Naive B cell (primary cell): ENCODE results near the gene ZNF37A. TPM values are rescaled to one million over a fixed set of nuclear protein-coding genes. Genes with fewer than 3 reads are reported as not detected.

Source experiments
- ATAC-seq, 2 donors: fragments of 150-1000 bp; cut with Tn5 transposase; 2 replicates each; pipeline ENCODE4 v1.10.0; 2021; ENCODE audit warnings: low read depth in 2 of 2, mild to moderate bottlenecking in 2 of 2, moderate library complexity in 2 of 2
- DNase-seq: peaks from one replicate; pipeline ENCODE4 v3.0.0; 2022
- H3K27ac Mint-ChIP-seq, 6 donors: one replicate each; pipeline ENCODE4 v1.8.0; 2020 to 2022; ENCODE audit warnings: mild to moderate bottlenecking in 6 of 6, mixed read lengths in 6 of 6, moderate library complexity in 5 of 6, inconsistent platforms in 2 of 6
- H3K27me3 Mint-ChIP-seq, 3 donors: one replicate each; pipeline ENCODE4 v1.8.0; 2021 to 2022; ENCODE audit warnings: mixed read lengths in 3 of 3, mild to moderate bottlenecking in 1 of 3
- H3K36me3 Mint-ChIP-seq, 2 donors: one replicate each; pipeline ENCODE4 v1.8.0; 2020 to 2022; ENCODE audit warnings: mixed read lengths in 2 of 2, inconsistent platforms in 1 of 2, mild to moderate bottlenecking in 1 of 2
- H3K4me1 Mint-ChIP-seq, 3 donors: one replicate each; pipeline ENCODE4 v1.8.0; 2020 to 2022; ENCODE audit warnings: mixed read lengths in 3 of 3, inconsistent platforms in 1 of 3, mild to moderate bottlenecking in 1 of 3, moderate library complexity in 1 of 3
- H3K4me3 Mint-ChIP-seq, 8 donors: one replicate each; pipeline ENCODE4 v1.8.0; 2020 to 2022; ENCODE audit warnings: mild to moderate bottlenecking in 8 of 8, mixed read lengths in 8 of 8, moderate library complexity in 8 of 8, inconsistent platforms in 2 of 8
- H3K9me3 Mint-ChIP-seq, 7 donors: one replicate each; pipeline ENCODE4 v1.8.0; 2020 to 2022; ENCODE audit warnings: mixed read lengths in 7 of 7, mild to moderate bottlenecking in 5 of 7, inconsistent platforms in 2 of 7, moderate library complexity in 1 of 7
- polyA plus RNA-seq, 6 donors: library from polyadenylated mRNA; unstranded; fragments of 300-500 nt; fragmentation: Illumina TruSeq; gene quantifications; one replicate each; pipeline ENCODE4 v1.2.3, GENCODE V29; 2021; ENCODE audit warnings: low read depth in 6 of 6

The ZNF37A gene
- polyA plus RNA-seq, 6 donors from 2014 or later: 2.3 to 5.0 (median 4.0) TPM

DNA sequence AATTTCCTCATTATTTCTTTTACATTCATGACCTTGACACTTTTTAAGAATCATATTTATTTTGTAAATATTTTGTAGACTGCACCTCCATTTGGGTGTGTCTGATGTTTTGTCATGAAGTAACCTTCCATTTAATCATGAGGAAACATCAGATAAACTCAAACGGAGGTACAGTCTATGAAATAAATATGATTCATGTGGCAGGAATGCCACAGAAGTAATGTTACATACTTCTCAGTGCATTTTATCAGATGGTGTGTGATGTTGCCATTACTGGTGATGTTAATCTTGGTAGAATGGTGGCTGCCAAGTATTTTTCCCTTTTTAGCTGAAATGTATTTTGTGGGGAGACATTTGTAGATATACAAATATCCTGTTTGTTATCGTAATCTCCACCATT, 64.9 kb downstream of the ZNF37A start:
- Mint-ChIP-seq H3K27ac (no peak overlapping the region), H3K4me1 (no peaks in the 10 kb centered on the region), H3K36me3 (peaks cover 0 to 7% of the 10 kb centered on the region in 2 donors), H3K4me3 (no peak overlapping the region), H3K27me3 (peaks cover 0 to 4% (median 0%) of the 10 kb centered on the region in 3 donors), H3K9me3 (peaks cover 6 to 39% (median 33%) of the 10 kb centered on the region in 7 donors)
- ATAC-seq: no peak
- no peak for DNase-seq

DNA sequence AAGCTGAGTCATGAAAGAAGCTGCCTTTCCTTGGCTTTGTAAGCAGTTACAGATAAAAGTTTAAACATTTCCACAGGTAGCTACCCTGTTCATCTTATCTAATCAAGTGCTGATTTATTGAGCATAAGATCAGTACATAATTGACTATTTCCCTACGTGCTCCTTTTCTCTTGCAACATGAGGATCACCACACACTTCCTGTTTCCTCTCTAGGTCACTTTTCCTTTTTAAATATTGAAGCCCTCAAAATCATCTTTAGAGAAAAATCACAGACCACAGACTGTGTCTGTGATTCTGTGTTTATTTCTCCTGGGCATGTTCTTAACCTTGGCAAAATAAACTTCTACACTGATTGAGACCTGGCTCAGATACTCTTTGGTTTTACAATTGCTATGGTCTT, 69.5 kb downstream of the ZNF37A start:
- no peak for DNase-seq
- peaks cover 6 to 31% (median 28%) of the 10 kb centered on the region in 7 donors for H3K9me3 Mint-ChIP-seq

DNA sequence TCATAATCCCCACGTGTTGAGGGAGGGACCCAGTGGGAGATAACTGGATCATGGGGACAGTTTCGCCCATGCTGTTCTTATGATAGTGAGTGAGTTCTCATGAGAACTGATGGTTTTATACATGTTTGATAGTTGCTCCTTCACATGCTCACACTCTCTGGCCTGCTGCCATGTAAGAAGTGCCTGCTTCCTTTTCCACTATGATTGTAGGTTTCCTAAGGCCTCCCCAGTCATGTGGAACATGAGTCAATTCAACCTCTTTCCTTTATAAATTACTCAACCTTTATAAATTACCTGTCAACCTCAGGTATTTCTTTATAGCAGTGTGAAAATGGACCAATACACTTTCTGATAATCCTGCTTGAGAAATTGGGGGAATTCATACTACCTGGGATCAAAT, 80.2 kb downstream of the ZNF37A start:
- Mint-ChIP-seq H3K27ac (no peak overlapping the region), H3K9me3 (peaks cover 0 to 7% (median 3%) of the 10 kb centered on the region in 7 donors), H3K4me3 (no peak overlapping the region), H3K36me3 (no peaks in the 10 kb centered on the region), H3K4me1 (no peaks in the 10 kb centered on the region), H3K27me3 (peaks cover 0 to 11% (median 0%) of the 10 kb centered on the region in 3 donors)
- ATAC-seq (no peak), DNase-seq (no peak)

More for the DNA sequence above, 69.5 kb downstream of the ZNF37A start:
- Mint-ChIP-seq H3K4me1 (no peaks in the 10 kb centered on the region), H3K36me3 (peaks cover 0 to 7% of the 10 kb centered on the region in 2 donors), H3K27ac (no peak overlapping the region), H3K4me3 (no peak overlapping the region), H3K27me3 (peaks cover 0 to 7% (median 0%) of the 10 kb centered on the region in 3 donors)
- no peak for ATAC-seq

DNA sequence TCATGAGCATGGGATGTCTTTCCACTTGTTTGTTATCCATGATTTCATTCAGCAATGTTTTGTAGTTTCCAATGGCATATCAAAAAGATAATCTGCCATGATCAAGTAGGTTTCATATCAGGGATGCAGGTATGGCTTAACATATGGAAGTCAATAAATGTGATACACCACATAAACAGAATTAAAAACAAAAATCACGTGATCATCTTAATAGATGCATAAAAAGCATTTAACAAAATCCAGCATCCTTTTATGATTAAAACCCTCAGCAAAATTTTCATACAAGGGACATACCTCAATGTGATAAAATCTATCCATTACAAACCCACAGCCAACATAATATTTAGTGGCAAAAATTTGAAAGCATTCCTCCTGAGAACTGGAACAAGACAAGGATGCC, 90.3 kb downstream of the ZNF37A start:
- ATAC-seq (no peak), DNase-seq (no peak)
- Mint-ChIP-seq H3K36me3 (no peaks in the 10 kb centered on the region), H3K4me3 (no peak overlapping the region), H3K9me3 (peaks cover 0 to 34% (median 15%) of the 10 kb centered on the region in 7 donors), H3K27ac (no peak overlapping the region), H3K27me3 (peaks cover 0 to 17% (median 0%) of the 10 kb centered on the region in 3 donors), H3K4me1 (no peaks in the 10 kb centered on the region)

Other genes starting within 250 kb of the ZNF37A start
- gene ZNF248, start 236.7 kb upstream of the ZNF37A start, polyA plus RNA-seq: 10 to 100 TPM in 2 of 6 donors, 1 to 10 TPM in 4; 3.5 to 16.0 (median 7.1) TPM
- 1 to 10 TPM; 4.7 to 9.3 (median 4.7) TPM for gene ZNF25, start 117.7 kb upstream of the ZNF37A start, polyA plus RNA-seq
- gene ZNF33A, start 83.7 kb upstream of the ZNF37A start, polyA plus RNA-seq: 10 to 100 TPM; 17.4 to 31.1 (median 24.9) TPM